Ectodermal cell (in vitro differentiated cells): ENCODE measurements around the gene GPD1L. TPM values are rescaled to one million over a fixed set of nuclear protein-coding genes. Genes with fewer than 3 reads are reported as not detected.
"Not testable (repeated sequence)": the region's sequence is repeated elsewhere in the genome, so short reads cannot be mapped to it uniquely, and the experiment has no call there.

Experiments
- H3K27ac ChIP-seq: 2 replicates; pipeline ENCODE4 v1.7.0; 2013; ENCODE audit warnings: mild to moderate bottlenecking, low read depth, low read length; ENCODE audit not compliant: insufficient read depth, poor library complexity, severe bottlenecking
- H3K27me3 ChIP-seq: 2 replicates; pipeline ENCODE4 v1.7.0; 2013; ENCODE audit warnings: mild to moderate bottlenecking, low read length; ENCODE audit not compliant: insufficient read depth, control insufficient read depth, poor library complexity, severe bottlenecking
- H3K36me3 ChIP-seq: one replicate; pipeline ENCODE4 v1.7.0; 2013; ENCODE audit warnings: low read length; ENCODE audit not compliant: control insufficient read depth, insufficient read depth
- H3K4me1 ChIP-seq: one replicate; pipeline ENCODE4 v1.7.0; 2013; ENCODE audit warnings: low read length; ENCODE audit not compliant: control insufficient read depth, insufficient read depth
- H3K4me3 ChIP-seq: 2 replicates; pipeline ENCODE4 v1.7.0; 2013; ENCODE audit warnings: low read depth, low read length, control low read depth; ENCODE audit not compliant: insufficient read depth
- H3K9me3 ChIP-seq: 2 replicates; pipeline ENCODE4 v1.7.0; 2013; ENCODE audit warnings: mild to moderate bottlenecking, low read length, moderate library complexity; ENCODE audit not compliant: control insufficient read depth
- WGBS, 2 experiments: methylation state at CpG; one replicate each; pipeline ENCODE4 v1.1.7; 2013; ENCODE audit warnings: missing lambda C conversion rate in 2 of 2; 5-methylcytosine and 5-hydroxymethylcytosine counted together
- polyA plus RNA-seq, 4 experiments: library from polyadenylated mRNA; stranded (reverse); fragments of 50-300 nt; gene quantifications; one replicate each; pipeline ENCODE4 v1.2.3, GENCODE V29; 2013

The GPD1L gene
- polyA plus RNA-seq (2013, experiment 1 of 4) = 3.6 TPM
- polyA plus RNA-seq (2013, experiment 2 of 4) = 3.1 TPM
- 3.1 TPM for polyA plus RNA-seq (2013, experiment 3 of 4)
- polyA plus RNA-seq (2013, experiment 4 of 4) = 3.0 TPM

GRCh38 chr3:32106132-32106928 is at the start of gene GPD1L:
GPD1L (plus strand) TSS chr3:32106620; CDS start chr3:32106712, 92 bp downstream.
- Histone ChIP-seq H3K27ac (no peak within 1 kb of the TSS), H3K36me3 (no peaks in the 10 kb centered on the region), H3K4me1 (peaks cover 4% of the 10 kb centered on the region), H3K27me3 (peaks cover 23% of the 10 kb centered on the region), H3K4me3 (peak within 1 kb of the TSS; percentile 71), H3K9me3 (no peaks in the 10 kb centered on the region)
- 6% methylated on average over 78 of the region's 78 CpGs for WGBS, 2 experiments

GRCh38 chr3:32058465-32058864 is 48.0 kb upstream of the GPD1L start:
- WGBS, 2 experiments = 91 to 95% methylated on average over 4 of the region's 4 CpGs
- not testable (repeated sequence) for H3K36me3 ChIP-seq, H3K4me3 ChIP-seq, H3K4me1 ChIP-seq, H3K9me3 ChIP-seq, H3K27ac ChIP-seq, H3K27me3 ChIP-seq

GRCh38 chr3:32062950-32063582 is 43.4 kb upstream of the GPD1L start:
- Histone ChIP-seq H3K4me3 (no peak overlapping the region), H3K27me3 (no peaks in the 10 kb centered on the region), H3K4me1 (no peaks in the 10 kb centered on the region), H3K9me3 (no peaks in the 10 kb centered on the region), H3K27ac (no peak overlapping the region), H3K36me3 (no peaks in the 10 kb centered on the region)
- WGBS, 2 experiments = no CpG with 5 or more reads among the region's 4 CpGs

GRCh38 chr3:32066686-32067085 is 39.7 kb upstream of the GPD1L start:
- H3K27ac ChIP-seq = no peak overlapping the region
- 97 to 98% methylated on average over 2 of the region's 2 CpGs for WGBS, 2 experiments

GRCh38 chr3:32074194-32074593 is 32.2 kb upstream of the GPD1L start:
- H3K27me3 ChIP-seq, H3K27ac ChIP-seq, H3K9me3 ChIP-seq, H3K4me1 ChIP-seq, H3K36me3 ChIP-seq, H3K4me3 ChIP-seq: not testable (repeated sequence)
- 92 to 97% methylated on average over 7 of the region's 7 CpGs for WGBS, 2 experiments

More at GRCh38 chr3:32066686-32067085, 39.7 kb upstream of the GPD1L start:
- no peaks in the 10 kb centered on the region for H3K9me3 ChIP-seq
- H3K27me3 ChIP-seq = no peaks in the 10 kb centered on the region
- H3K36me3 ChIP-seq = no peaks in the 10 kb centered on the region
- H3K4me1 ChIP-seq = no peaks in the 10 kb centered on the region
- no peak overlapping the region for H3K4me3 ChIP-seq

- no peak overlapping the region for H3K27ac ChIP-seq
Observed at GRCh38 chr3:32076566-32076965, 29.9 kb upstream of the GPD1L start.

GRCh38 chr3:32077260-32078084 is 28.9 kb upstream of the GPD1L start:
- Histone ChIP-seq H3K36me3 (no peaks in the 10 kb centered on the region), H3K9me3 (no peaks in the 10 kb centered on the region), H3K4me3 (no peak overlapping the region), H3K4me1 (no peaks in the 10 kb centered on the region), H3K27ac (no peak overlapping the region), H3K27me3 (no peaks in the 10 kb centered on the region)
- 88 to 89% methylated on average over 14 of the region's 14 CpGs for WGBS, 2 experiments

More at GRCh38 chr3:32076566-32076965, 29.9 kb upstream of the GPD1L start:
- Histone ChIP-seq H3K27me3 (no peaks in the 10 kb centered on the region), H3K4me1 (no peaks in the 10 kb centered on the region), H3K9me3 (no peaks in the 10 kb centered on the region), H3K36me3 (no peaks in the 10 kb centered on the region), H3K4me3 (no peak overlapping the region)
- 79 to 85% methylated on average over 3 of the region's 3 CpGs for WGBS, 2 experiments

GRCh38 chr3:32078085-32078634 is 28.3 kb upstream of the GPD1L start:
- Histone ChIP-seq H3K4me1 (no peaks in the 10 kb centered on the region), H3K9me3 (no peaks in the 10 kb centered on the region), H3K36me3 (no peaks in the 10 kb centered on the region), H3K27ac (no peak overlapping the region), H3K4me3 (no peak overlapping the region), H3K27me3 (no peaks in the 10 kb centered on the region)
- WGBS, 2 experiments = 90 to 95% methylated on average over 1 to 2 of the region's 3 CpGs

GRCh38 chr3:32078864-32079263 is 27.6 kb upstream of the GPD1L start:
- no peaks in the 10 kb centered on the region for H3K9me3 ChIP-seq
- H3K27ac ChIP-seq = no peak overlapping the region
- H3K27me3 ChIP-seq = no peaks in the 10 kb centered on the region
- H3K4me3 ChIP-seq = no peak overlapping the region
- H3K36me3 ChIP-seq = no peaks in the 10 kb centered on the region
- no peaks in the 10 kb centered on the region for H3K4me1 ChIP-seq
